Measurements from ENCODE around the gene DUSP11.

DUSP11 gene

GRCh38 chr2:73716543-73717250, 63.2 kb downstream of the DUSP11 start:
- no peak for DNase-seq

DNA sequence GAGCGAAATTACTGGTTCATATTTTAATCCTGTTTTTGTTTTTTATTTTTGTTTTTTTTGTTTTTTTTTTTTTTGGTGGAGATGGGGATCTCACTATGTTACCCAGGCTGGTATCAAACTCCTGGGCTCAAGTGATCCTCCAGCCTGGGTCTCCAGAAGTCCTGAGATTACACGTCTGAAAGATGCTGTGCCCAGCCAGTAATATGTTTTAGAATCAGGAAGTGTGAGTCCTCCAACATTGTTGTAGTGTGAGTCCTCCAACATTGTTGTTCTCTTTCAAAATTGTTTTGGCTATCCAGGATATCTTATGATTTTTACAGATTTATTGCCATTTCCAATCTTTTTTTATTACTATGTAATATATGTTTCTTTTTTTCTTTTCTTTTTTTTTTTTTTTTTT, 65.8 kb downstream of the DUSP11 start:
- no peak for DNase-seq
